ENCODE results near the gene SH2D6. TPM values are rescaled to one million over a fixed set of nuclear protein-coding genes. Genes with fewer than 3 reads are reported as not detected.

Gene SH2D6
- total and polyA plus RNA-seq, 9 of the 15 experiments (the other 6 are each of a cell fraction or from before 2014, with no cell fraction given), result 0.07 to 0.76 (median 0.33) TPM; not detected in 2

GRCh38 chr2:85420536-85421259 is 2.2 kb downstream of the SH2D6 start (continued):
- TF ChIP-seq MITF (IDR thresholded peaks at IDR 0.05) (no peak), ZNF778 (CRISPR knock-in tag; IDR thresholded peaks at IDR 0.05) (no peak), MNT (conservative IDR thresholded peaks at IDR 0.05) (peak; percentile 46 to 56; a peak in 3 of 4 replicates), SRSF7 (optimal IDR thresholded peaks at IDR 0.05; ENCODE audit: low read depth, low read length) (no peak)

All from K562 (cell line).